H1 (cell line): ENCODE data around the gene FICD. TPM values are rescaled to one million over a fixed set of nuclear protein-coding genes. Genes with fewer than 3 reads are reported as not detected.

ENCODE experiments used
- RNF2 ChIP-seq: fragments of 200-900, 300-1000 bp; sonication (generic); IDR thresholded peaks from 2 replicates; pipeline ENCODE4 v1.7.1; 2016; ENCODE audit warnings: borderline replicate concordance, low read depth, mild to moderate bottlenecking, antibody characterized with exemption, low read length; ENCODE audit not compliant: poor library complexity, severe bottlenecking; ENCODE audit errors: missing control alignments
- ZNF274 ChIP-seq: IDR thresholded peaks from 2 replicates; pipeline ENCODE4 v1.7.0; 2012; ENCODE audit warnings: low read length, borderline replicate concordance; ENCODE audit errors: extremely low read depth
- polyA plus RNA-seq, 7 experiments: library from polyadenylated mRNA; depleted of rRNA in 3 of 7; stranded (reverse) in 5 of 7; unstranded in 2 of 7; fragments of >200 nt in 5 of 7; fragments of 200-250 nt in 2 of 7; gene quantifications; 1 replicate in 5 of 7; 2 replicates in 1 of 7; 4 replicates in 1 of 7; pipeline versions ENCODE4 v1.2.1 to v1.2.3, GENCODE V29; 2011 to 2013; ENCODE audit warnings: missing spikeins in 2 of 7, mixed read lengths in 2 of 7
- total RNA-seq: library from RNA; stranded (reverse); fragmentation: NEBNext Ultra II Directional; extraction: Animal tissue kit (Norgen Biotek cat#: 25700); gene quantifications from 2 replicates; pipeline ENCODE4 v1.2.1, GENCODE V29; 2021

Gene FICD
- total and polyA plus RNA-seq, 2 of the 8 experiments (the other 6 are each of a cell fraction or from before 2014, with no cell fraction given), result 2.2 to 6.0 TPM

GRCh38 chr12:108519558-108519957, 4.5 kb downstream of the FICD start (continued):
- no peak for TF ChIP-seq RNF2
- TF ChIP-seq ZNF274, result no peak
- TF ChIP-seq, all 59 proteins: peak for 3
